NCI-H128 (cell line): Measurements from ENCODE around the gene USP36.
"Not testable (repeated sequence)": the region's sequence is repeated elsewhere in the genome, so short reads cannot be mapped to it uniquely, and the experiment has no call there.

Source experiments
- DNase-seq: peaks from one replicate; lab custom pipeline; 2025; ENCODE audit not compliant: unreplicated experiment; lab: John Stamatoyannopoulos, UW

USP36 gene

DNA sequence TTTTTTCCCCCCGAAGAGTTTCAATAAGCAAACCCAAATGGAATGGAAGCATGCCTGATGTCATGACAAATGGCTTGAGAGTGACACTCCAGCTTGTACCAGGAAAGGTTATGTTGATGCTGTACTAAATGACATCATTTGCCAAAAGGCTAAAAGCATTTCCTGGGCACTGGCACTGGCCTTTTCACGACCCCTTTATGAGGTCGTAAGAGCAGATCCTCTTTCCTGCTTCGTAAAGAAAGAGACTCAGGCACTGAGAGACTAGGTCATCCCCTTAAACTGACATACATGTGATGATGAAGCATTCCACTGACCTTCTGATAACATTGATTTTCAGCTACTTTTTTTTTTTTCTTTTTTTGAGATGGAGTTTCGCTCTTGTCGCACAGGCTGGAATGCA is 31.9 kb upstream of the USP36 start:
- no peak for DNase-seq

DNA sequence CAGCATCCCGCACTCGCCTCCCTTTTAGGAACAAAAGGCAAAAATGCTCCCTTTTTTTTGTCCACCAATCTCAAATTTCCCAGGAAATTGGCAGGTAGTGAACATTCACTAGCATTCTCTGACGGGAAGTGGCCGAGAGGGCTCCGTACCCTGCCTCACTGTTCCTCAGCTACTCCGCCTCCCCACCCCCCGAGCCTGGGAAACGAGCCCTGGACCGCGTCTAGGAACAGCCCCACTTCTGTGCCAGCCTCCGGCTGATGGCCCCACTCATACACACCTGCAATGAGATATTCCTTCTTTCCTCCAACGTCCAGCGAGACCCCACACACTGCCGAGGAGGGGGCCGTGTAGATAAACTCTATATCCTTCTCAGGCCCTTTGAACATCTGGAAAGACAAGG is 30.0 kb upstream of the USP36 start:
- DNase-seq: no peak

DNA sequence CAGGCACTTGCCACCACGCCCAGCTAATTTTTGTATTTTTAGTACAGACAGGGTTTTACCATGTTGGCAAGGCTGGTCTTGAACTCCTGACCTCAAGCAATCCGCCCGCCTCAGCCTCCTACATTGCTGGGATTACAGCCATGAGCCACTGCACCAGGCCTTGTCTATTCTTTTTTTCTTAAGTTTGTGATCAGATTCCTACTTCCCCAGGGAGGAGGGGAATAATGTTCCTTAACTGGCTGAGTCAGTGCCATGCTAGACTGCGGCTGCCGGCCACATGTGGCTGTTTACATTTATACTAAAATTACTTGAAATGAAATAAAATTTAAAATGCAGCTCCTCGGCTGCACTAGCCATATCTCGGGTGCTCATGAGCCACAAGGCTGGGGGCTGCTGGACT is 27.8 kb upstream of the USP36 start:
- no peak for DNase-seq

DNA sequence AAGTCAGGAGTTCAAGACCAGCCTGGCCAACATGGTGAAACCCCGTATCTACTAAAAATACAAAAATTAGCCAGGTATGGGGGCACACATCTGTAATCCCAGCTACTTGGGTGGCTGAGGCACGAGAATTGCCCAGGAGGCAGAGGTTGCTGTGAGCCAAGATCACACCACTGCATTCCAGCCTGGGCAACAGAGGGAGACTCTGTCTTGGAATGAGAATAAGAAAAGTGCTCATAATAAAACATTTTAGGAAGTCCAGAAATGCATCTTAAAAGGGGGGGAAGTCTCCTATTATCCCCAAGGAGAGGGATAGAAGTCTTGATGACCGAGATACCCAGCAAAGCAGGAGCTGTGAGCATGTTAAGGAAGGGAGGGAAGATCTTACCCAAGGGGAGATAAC is 26.4 kb upstream of the USP36 start:
- not testable (repeated sequence) for DNase-seq

DNA sequence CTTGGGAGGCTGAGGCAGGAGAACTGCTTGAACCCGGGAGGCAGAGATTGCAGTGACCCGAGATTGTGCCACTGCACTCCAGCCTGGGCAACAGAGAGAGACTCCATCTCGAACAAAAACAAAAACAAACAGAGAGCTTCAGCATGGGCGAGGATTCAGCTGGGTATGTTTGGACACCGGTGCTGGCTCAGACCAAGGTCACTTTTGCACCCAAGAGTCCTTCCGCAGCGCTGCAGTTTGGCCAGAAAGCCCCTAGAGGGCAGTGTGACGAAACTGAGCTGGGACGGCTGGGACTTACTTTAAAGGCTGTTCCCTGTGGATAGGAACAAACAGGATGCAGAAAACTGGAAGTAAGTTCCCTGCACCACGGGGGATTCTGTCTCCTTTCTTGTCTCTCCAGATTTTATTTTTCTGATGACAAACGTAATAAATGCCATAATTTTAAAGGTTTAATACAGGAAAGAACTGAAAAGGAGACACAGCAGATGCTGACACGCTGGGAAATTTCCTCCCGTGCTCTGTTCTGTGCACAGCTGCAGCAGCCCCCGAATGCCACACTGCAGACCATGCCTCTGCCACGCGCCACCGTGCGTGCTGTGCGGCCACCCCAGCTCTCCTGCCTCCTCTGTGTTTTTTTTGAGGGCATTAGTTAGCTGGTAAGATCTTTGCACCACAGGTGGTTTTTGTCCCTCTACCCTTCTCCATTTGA is 25.2 kb upstream of the USP36 start:
- no peak for DNase-seq

DNA sequence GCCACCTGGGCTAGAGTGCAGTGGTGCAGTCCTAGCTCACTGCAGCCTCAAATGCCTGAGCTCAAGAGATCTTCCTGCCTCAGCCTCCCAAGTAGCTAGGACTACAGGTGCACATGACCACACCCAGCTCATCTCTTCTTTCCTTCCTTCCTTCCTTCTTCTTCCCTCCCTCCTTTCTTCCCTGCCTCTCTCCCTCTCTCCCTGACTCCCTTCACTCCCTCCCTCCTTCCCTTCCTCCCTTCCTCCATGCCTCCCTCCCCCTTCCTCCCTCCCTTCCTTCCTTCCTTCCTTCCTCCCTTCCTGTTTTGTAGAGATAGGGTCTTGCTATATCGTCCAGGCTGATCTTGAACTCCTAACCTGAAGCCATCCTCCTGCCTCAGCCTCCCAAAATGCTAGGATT is 23.5 kb upstream of the USP36 start:
- DNase-seq: no peak

DNA sequence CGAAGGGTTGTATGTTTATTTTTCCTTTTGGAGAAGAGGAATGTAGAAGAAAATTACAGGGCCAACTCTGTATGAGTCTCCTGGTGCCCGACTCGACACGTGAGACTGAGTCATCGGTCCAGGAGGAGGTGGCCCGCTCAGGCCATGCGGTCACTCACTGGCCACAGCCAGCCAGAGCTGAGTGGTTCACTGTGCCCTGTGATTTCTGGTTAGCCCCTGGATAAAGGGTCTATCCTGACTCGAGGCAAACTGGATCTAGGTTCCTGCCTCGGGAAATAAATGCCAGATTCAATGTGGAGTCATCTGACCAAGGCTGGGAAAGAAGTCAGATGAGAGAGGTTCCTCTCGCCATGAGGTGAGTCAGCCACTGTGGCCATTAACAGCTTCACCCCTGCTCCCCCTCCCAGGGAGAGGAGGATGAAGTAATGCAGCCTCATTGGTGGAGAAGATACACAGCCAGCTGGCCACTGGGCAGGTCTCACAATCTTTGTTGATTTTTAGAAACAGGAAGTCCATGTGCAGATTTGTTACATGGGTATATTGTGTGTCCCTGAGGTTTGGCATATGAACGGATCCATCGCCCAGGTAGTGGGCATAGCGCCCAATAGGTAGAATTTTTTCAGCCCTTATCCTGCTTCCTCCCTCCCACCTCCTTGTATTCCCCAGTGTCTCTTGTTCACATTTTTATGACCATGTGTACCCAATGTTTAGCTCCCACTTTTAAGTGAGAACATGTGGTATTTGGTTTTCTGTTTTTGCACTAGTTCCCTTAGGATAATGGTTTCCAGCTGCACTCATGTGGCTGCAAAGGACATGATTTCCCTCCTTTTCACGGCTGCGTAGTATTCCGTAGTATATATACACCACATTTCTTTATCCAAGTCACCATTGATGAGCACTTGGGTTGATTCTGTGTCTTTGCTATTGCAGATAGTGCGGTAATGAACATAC is 21.7 kb upstream of the USP36 start:
- DNase-seq: no peak

DNA sequence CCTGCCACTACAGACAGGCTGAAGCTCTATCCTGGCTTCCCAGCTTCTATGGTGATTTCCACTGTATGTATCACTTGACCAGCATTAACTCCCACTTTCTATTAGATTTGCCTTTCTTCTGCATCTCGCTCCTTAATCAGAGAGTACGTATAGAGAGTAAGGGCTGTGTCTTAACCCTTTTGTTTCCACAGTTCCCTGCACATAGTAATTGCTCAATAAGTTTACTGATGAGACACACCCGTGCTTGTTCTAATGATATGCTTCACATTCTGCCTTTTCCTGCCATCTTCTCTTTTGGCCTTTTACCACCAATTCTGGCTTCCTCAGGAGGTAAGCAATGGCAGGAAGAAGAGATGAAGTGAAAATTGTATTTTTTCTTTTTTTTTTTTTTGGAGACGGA is 20.6 kb upstream of the USP36 start:
- DNase-seq: no peak

DNA sequence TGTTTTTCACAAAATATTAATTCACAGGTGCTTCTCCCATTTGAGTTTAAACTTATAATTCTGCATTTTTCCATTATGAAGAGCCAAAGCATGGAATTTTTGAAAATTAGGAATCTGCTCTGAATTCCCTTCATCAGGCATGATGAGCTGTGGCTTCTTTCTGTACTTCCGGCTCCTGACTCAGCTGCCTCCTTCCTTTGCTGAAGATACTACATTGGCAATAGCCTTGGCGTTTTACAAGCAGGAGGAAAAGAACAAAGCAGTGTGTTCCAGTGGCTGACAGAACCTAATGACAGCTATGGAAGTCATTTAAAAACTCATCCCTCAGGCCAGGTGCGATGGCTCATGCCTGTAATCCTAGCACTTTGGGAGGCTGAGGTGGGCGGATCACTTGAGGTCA is 18.4 kb upstream of the USP36 start:
- no peak for DNase-seq

DNA sequence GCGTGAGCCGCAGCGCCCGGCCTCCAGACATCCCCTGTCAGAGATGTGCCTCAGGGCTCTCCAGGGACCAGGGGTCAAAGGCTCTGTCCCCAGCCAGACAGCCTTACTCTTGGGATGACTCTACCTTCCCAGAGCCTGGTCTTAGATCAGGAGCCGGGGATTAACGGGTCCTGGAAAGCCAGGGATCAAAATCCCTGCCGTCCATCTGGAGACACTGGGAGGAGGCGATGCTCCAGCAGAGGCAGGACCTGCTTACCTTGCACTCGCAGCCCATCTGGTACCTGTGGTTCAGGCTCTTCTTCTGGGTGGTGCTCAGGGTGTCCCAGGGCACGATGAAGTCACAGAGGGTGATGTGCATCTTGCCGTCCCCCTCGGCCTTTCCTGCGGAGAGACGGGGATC is 16.7 kb upstream of the USP36 start:
- no peak for DNase-seq

DNA sequence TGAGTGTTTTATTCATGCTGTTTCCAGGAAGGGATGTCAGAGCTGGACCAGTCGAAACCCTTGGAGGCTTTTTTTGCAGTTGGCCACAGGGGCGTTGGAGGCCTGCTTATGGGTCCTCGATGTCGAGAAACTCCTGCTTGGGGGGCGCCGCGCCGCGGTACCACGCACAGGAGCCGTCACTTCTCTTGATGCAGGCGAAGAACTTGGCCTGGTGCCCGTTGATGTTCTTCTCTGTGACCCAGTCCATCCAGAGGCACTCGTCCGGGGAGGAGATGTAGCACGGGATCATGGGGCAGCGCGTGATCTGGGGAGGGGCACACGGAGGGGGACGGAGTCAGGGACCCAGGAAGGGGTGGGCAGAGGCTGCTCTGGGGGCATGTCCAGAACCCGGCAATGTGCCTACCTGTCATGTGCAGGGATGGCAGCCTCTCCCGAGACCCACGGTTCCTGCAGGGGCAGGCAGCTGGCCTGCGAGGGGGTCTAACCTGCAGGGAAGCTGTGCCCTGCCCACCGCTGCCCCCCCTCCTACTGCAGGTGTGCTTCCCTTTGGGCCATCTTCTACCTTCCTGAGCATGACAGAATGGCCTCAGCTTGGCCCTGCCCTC is 15.0 kb upstream of the USP36 start:
- no peak for DNase-seq

DNA sequence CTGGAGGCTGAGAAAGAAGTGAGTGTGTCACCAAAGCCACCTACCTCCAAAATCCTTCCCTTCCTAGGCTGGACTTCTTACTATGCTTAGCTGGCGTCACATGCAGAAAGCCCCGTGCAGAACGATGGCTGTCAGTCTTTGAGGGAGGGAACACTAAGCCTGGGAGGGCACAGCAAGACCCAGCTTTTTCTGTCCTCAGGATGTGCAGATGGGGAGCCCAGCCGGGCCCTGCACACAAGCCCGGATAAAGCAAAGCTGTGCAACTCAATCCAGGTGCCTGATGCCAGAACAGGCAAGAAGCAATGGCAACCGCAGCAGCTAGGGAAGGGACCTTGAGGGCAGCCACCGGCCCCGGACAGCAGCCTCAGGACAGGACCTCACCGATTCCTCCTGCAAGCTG is 13.9 kb upstream of the USP36 start:
- DNase-seq: no peak

DNA sequence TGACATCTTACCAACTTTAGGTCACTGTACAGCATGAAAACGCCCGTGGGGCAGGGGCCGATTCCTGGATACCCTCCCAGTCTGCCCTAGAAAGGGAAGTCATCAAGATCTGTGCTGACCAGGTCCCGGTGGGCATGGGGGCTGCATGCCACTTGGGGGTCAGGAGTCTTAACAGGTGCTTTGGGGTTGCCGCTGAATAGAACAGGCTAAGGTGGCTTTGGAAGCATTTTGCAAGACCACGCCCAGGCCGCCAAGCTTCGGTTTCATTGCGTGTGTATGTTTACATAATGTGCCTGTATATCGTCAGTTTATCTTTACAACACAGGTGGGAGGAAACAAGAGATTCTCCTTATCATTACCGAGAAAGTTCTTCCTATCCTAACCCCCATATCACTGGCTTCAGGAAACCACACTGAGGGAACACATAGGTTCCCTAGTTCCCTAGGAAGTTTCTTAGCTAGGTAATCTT is 13.3 kb upstream of the USP36 start:
- DNase-seq: no peak

DNA sequence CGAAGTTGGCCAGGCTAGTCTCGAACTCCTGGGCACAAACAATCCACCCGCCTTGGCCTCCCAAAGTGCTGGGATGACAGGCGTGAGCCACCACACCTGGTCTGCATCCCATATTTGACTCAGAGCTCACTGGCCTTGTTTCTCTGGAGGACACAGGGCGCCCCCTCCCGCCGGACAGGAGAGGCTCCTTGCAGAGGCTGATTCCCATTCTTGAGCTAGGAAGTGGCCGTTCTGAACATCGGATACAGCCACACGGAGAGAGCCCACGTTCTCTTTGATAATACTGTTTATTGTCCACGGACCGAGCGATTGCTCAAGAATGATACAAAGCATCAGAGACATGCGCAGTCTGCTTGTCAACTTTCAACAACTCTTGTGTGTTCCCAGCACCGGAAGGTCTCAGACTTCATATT is 12.1 kb upstream of the USP36 start:
- DNase-seq: no peak

DNA sequence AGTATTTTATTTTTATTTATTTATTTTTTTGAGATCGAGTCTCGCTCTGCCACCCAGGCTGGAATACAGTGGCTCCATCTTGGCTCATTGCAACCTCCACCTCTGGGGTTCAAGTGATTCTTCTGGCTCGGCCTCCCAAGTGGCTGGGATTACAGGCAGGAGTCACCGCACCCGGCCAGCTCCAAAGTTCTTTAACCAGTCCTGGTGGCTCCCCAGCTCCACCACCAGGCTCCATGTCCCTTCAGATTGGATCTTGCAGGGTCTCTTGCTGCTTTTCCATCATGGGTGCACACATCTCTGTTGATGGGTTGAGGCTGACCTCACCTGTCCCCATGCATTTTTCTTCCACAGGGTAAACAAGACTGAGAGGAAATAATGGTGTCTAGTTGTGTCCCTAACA is 8.4 kb upstream of the USP36 start:
- DNase-seq: no peak

DNA sequence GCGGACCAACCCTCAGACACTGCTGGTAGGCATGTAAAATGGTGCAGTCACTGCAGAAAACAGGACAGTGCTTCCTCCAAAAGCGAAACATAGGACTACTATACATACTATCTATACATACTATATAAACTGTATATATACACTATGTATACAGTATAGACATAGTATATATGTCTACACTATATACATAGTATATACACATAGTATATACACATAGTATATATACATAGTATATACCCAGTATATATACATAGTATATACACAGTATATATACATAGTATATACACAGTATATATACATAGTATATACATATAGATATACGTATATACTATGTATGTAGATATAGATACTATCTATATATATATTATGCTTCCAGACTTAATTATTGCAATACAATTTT is 6.4 kb upstream of the USP36 start:
- DNase-seq: no peak

DNA sequence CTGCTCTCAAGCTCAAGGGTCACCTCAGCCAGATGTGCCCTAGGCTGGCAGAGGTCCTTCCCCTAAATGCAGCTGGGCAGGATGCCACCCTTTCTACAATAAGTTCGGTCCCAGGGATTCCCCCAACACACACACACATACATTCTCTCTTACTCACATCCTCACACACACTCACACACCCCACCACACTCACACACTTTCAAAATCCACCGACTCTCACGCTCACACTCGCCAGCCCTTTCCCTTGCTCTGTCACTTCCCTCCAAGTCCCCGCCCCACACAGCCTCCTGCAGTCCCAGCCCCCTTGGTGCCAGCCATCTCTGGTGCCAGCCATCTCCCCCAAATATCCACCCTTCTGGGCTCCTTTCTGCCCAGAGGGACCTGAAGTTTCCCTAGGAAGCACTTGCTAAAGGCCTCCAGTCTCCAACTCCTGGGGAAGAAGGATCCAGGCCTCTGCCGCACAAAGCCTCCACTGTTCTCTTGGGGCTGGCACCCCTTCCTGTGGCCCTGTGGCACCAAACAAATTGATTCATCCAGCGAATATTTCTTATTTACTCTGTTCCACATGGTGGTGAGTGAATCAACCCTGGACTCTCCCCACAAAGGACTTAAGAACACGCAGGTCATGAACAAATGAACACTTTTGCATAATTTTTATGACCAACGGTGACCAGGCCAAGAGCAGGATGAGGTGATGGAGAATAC is 3.8 kb upstream of the USP36 start:
- DNase-seq: no peak

DNA sequence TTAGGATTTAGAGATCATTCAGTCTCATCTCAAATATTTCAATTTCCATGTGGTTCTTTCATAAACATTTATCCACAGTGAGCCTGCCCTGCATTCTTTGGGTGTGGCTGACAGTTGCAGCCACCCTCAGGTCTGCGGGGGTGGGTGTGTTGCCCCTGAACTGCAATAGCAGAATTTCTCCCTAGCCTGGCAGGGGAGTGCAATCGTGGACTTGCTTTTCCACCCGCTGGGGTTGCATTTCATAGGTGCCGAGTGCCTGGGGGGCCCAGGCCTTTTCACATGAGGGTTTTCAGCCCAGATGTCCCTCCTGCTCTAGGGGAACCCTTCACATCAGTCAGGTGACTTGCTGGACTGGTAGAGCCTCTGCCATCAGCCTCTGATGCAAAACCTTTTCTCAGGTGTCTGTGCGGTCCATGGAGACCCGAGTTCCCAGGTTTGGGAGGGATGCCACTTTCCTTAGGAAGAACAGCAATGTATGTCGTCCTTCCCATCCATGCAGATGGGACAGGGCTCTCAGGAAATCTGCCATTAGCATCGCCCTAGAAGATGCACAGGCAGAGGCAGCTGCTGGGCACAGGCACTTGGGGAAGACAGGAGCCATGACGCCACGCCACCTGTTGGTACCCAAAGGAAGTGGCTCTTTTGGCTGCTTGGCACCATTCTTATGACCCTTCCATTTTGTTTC is 2.4 kb upstream of the USP36 start:
- no peak for DNase-seq

DNA sequence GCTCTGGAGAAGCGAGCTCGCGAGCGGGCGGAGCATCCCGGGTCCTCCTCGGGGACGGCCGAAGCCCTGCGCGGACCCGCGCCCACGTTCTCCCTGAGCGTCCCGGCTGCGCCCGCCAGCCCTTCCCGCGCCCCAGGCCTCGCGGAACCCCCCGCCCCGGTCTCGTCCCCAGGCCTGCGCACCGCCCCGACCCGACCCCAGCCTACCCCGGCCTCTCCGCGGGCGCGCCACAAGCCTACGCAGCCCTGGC is 159 bp downstream of the USP36 start:
- no peak for DNase-seq

DNA sequence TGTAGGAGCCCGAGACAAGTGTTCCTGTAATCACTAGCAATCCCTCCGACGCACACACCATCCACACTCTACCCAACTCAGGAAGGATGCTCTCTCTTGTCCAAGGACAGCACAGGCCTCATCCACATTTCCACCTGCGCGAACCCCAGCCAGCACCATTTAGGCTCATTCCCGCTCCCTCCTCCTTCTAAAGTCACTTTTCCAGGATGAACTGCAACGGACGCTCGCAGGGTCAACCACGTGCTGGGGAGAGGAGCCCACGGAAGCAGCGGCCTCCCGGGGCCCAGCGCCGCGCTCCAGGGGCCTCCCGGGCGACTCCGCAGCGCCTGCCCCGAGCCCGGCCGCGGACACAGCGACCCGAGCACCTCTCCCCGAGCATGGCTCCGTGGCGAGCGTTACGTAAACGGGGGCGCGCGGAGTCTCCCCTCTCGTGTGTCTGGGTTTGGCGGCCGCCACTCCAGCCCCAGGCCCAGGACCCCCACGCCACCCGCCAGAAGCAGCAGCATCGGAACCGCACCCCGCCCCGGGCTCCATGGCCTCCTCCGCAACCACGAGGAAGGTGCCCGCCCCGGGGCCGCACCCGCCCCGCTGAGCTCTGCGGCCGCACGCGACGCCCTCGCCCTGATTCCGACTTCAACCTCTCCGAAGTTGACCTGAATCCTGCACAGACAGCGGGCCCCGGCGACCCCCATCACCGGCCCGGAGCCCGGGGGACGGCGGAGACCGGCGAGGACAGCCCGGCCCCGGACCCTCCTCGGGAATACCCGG is 668 bp downstream of the USP36 start:
- DNase-seq: no peak
